Tongue (tissue), 2 donors: ENCODE results near the gene NES. TPM values are rescaled to one million over a fixed set of nuclear protein-coding genes. Genes with fewer than 3 reads are reported as not detected.
A peak's percentile ranks its signal among the peaks of the same experiment; 100 is the strongest.

ENCODE experiments used
- DNase-seq: peaks from one replicate; pipeline ENCODE4 v3.0.0-alpha.2; 2015
- total RNA-seq: library from RNA; depleted of rRNA; stranded (reverse); fragments of >200 nt; gene quantifications from one replicate; pipeline ENCODE4 v1.2.3, GENCODE V29; 2014

NES gene
- total RNA-seq, 1 donor from 2014 or later: 216 TPM

DNA sequence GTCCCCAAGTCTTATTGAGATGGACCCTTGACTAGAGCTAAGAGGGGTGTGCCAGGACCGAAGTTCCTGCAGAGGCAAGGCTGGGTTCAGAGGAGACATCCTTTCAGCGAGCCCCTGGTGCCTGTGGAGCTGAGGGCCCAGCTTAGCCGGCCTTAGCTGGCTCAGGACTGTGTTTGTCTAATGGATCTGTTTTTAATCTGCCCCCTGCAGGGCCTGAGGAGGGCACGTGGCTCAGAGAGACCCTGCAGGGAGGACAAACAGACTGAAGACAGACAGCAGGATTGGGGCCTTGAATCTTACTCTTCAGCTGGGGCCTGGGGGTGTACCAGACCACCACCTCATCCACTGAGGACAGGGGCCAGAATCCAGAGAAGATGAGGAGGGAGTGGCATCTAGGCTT is 26.5 kb upstream of the NES start:
- peak; percentile 26 for DNase-seq

DNA sequence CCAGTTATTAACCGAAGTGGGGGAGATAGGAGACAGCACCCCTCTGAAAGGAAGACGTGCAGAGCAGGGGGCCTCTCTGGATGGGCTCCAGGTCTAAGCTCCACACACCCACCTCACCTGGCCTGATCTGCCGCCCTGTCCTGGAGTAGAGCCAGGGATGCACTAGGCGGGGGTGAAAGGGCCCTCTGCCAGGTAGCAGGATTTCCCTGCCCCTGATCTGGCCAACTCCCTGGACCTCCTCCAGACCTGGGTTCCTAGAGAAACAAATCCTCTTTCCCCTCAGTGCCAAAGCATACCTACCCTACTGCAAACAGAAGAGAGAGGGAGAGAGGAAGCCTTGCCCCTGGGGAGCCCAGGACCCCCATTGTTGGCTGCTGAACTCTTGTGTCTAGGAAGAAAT is 26.1 kb upstream of the NES start:
- DNase-seq: no peak

DNA sequence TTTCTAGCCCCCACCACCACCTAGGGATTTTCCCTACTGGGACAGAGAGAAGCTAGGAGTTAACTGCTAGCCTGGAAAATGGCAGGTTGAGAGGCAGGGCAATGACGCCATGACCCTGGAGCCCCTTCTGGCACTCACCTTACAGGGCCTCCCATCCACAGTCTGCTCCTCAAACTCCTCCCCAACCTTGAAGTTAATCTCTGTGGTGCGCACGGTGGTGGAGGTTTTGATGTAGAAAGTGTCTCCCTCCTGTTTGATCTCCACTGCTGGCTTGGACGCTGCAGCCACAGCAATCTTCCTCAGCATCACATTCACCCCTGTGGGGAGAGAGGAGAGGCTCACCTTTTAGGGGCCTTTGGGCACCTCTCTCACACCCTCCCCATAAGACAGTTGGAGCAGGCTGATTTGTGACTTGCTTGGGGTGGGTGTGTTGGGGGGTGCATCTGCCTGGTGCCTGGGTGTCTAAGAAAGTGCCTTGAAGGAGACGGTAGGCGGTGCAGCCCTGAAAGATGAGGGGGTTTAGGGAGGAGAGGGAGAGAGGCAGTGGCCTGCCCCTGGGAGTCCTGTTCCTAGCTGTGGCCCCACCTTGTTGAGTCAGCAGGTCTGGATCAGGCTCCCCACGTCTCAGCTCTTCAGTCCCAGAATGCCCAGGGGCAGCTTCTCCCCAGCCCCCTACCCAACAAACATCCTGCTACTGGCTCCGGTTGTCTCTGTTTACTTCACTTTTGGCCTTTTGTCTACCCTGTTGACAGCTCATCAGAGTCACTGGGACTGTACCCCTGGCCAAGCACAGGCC is 23.7 kb upstream of the NES start:
- DNase-seq: no peak

DNA sequence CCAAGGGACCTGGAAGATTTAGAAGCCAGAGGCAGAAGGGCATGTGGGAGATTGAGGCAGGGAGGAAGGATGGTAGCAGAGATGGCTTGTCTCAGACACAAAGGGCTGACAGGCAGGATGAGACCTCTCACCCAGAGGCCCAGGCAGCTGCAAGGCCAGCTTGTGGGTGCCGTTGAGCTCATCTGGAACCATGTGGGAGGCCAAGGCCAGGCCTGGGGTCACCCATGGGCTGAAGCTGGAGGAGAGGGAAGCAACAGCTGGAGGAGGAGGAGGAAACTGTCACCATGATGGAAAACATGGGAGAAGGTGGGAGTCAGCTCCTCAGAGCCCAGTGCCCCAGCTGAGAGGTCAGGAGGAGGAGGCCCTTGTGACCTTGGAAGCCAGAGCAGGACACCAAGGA is 21.8 kb upstream of the NES start:
- DNase-seq: no peak

DNA sequence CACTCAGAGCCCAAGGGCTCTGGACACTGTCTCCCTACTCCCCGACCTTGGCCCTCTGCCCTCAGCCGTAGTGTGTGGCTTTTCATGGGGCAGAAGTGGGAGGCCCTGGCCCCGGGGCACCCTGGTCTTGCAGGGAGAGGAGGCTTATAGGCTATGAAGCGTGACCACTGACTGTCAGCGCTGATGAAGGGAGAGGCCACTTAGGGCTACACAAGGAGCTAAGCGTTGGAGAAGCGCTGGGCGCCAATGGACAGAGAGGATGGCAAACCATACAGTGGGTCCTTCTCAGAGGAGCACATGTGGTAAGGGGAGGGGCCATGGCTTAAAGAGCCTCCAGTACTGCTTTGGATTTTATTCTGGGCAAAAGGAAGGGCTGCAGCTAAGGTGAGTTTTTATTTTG is 20.3 kb upstream of the NES start:
- no peak for DNase-seq

DNA sequence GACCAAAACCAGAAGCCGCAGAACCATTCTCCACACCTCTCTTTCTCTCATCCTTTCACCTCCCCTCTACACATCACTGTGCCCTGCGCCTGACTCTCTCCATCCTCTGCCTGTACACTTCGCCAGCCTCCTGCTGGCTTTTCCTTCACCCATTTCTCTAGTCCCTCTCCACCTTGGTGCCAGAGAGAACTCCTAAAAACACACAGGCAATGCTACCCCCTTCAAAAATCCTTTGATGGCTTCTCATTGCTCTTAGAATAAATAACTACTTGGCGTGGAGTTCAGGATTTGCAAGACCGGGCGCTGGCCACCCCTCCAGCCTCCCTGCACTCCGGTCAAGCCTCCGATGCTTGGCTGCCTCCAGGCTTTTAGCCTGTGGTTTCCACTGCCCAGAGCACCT is 19.5 kb upstream of the NES start:
- no peak for DNase-seq

DNA sequence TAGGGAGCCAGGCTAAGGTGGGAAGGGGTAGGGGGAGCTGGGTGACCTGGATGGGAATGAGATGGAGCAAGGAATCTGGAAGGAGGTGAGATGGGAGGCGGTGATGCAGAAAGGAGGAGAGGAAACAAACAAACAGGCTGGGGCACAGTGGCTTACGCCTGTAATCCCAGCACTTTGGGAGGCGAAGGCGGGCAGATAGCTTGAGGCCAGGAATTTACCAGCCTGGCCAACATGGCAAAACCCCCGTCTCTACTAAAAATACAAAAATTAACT is 17.4 kb upstream of the NES start:
- no peak for DNase-seq

DNA sequence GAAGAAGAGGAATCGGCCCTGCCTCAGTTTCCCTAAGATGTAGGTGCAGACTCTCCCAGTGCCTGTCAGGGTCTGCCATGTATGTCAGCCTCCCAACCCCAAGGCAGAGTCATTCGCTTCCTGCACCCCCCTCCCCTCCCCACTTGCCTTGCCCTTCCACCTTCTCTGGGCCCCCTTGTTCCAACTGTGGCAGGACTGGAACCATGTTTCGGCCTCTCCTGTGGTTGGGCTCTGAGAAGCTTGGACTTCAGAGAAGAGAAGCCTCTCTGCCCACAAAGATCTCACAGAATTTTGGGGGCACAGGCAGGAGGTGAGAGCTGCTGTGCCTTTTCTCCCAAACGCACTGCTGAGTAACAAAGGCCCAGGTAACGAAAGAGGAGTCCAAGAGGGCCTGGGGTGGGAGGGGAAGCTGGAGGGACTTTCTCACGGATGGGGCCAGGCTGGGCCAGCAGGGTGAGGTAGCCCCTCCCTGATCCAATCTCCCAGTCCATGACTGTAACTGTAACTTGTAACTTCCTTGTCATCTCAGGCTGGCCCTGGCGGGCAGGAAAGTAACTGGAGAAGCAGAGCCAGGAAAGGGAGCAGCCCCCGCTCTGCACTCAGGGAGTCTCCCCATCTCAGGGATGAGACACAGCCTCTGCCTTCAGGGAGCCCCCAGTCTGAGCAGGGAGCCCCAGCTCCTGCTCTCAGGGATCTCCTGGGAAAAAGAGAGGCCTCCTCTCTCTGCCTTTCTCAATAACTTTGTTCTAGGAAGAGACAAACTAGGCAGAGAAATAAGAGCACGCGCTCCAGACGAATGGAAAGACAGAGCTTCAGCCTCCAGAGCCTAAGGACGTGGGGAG is 16.9 kb upstream of the NES start:
- peak; percentile 30 for DNase-seq

DNA sequence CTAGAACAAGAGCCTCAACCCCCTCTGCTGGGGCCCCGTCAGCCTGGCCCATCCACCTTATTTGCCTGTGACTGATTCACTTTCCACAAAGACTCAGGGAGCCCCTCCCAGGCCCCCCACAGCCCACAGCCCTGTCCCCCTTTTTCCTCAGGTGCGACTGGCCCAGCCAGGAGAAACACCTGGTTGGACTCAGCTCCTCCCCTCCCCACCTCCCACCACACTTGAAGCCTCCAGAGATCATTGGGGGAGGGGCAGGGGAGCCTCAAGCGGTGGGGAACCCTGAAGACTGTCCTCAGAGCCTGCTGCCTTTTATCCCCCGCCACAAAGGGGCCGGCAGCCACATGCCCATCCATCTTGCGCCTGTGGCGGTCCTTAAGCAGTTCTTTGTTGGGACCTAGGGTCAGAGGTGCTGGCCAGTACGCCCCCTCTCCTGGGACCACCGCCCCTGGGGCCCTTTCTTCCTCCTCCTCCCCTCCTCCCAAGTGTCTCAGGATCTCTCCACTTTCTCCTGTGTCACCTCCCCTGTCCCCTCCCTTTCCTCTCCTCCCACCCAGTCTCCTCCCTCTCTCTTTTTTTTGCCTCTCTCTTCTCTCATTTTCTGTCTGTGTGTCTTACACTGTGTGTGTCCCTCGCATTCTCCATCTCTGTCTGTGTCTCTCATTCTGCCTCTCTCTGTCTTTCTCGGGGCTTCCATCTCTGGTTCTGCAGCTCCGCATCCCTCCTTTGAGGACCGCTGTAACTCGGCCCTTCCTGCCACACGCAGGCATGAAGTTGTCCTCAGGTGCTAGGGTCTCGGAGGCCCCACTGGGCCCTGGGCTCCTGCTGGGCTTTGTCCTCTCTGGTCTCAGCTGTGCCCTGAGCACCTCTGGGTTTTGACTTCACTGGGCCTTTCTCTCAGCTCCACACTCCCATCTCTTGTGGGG is 16.0 kb upstream of the NES start:
- DNase-seq: peak; percentile 83

DNA sequence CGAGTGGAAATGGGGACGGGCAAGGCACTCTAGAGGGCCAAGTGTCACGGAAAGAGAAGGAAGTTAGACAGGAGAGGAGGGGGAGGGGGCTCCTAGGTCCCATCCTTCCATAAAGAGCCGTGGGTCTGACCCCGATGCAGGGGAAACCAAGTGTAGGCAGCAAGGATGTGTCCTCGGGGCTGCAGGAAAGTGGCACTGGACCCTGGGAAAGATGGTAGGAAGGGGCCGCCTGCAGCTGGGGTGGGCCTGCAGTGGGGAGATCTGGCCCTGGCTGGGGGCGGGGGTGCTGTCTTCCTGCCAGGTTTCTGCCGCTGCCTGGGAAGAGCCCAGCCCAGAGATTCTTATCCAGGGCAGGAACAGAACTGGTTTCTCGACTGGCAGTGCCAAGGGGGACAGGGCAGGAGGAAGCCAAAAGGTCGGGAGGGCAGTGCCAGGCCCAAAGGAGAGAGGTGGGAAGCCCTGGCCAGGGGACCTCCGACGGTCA is 15.3 kb upstream of the NES start:
- DNase-seq: peak; percentile 48

DNA sequence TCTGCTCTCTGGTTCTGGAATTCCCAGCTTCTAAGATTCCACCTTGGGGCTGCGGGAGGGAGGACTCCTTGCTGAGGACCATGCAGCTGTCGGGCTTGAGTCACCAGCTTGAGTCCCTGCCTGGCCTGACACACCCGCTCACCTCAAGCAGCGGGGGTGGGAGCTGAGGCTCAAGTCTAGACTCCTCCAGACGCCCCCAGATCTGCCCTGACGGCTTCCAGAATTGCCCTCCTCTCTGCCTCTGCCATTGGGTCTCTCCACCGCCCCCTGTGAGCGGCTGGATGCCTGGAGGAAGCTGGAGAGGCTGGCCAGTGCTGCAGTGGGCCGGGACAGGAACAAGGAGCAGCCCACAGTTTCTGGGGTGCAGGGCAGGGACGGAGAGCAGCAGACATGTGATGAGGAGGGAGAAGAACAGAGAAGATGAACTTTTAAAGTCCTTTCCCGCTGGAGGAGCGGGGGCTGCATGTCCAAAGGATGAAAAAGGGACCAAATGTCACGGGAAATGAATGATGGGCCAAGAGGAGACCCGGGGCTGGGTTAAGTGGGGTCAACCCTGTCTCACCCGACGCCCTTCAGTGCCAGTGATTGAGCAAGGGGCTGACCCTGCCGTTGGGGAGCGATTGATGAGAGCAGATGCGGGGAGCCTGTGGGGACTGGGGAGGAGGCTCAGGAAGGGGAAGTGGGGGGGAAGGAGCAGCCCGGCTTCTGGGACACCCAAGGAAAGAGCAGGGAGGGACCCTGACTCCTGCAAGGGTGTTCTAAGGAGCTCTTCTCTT is 14.6 kb upstream of the NES start:
- peak; percentile 69 for DNase-seq

DNA sequence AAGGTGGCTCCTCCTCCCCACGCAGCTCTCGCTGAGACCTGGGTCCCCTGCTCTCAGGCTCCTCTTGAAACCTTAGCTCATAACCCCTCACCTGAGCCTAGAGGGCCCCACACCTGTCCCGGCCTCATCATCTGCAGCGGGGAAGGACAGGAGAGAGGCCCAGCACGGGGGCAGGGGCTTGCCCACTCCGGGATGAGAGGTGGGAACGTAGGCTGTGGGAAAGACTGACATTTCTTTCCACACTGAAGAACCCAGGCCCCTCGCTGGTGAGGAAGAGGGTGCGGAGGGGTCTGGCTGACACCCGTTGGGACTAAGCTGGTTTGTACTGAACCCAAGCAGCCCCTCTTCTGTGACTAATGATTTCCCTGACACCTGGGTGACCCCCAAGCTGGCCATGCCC is 14.0 kb upstream of the NES start:
- DNase-seq: peak; percentile 11

DNA sequence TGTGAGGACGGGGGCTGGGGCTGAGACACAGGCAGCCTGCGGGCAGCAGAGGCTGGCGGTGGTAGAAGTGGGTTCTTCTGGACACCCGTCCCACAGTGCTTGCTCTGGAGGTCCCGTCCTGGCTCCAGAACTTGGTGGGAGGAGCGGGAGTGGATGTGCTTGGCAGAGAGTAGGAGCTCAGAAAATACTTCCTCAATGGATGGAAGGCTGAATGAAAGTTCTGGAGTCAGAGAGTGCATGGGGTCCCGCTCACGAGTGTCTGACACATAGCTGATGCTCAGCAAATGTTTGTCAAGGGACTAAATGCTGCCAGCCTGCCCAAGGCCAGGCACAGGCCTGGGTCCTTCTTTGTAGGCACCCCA is 13.4 kb upstream of the NES start:
- no peak for DNase-seq

DNA sequence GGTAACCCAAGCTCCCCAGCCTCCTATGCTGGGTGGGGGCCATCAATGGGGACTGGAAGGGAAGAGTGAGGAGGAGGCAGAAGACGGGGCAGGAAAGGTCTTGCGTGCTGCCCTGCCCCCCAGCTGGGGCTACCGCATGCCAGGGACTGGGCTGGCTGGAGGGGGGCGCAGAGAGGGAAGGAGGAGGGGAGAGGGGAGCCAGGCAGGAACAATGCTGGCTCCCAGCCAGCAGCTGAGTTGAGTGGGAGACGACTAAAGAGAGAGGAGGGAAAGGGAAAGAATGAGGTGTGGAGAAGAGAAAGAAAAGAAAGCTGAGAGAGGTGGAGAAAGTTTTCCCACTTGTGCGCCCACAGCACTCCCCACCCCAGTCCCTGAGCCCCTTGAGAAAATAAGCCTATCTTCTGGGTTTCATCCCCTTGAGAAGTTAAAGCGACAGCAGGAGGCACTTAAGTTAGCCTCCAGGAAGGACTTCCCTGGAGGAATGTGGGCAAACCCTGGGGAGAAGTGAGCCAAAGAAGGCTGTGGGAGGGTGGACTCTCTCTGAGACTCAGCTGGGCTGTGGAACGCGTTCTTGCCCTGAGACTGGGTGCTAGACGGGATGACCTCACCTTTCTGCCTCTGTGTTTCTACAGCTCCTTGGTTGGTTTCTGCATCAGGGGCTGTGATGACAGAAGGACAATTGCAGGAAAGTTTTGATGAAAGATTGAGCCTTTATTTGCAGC is 12.9 kb upstream of the NES start:
- peak; percentile 78 for DNase-seq

DNA sequence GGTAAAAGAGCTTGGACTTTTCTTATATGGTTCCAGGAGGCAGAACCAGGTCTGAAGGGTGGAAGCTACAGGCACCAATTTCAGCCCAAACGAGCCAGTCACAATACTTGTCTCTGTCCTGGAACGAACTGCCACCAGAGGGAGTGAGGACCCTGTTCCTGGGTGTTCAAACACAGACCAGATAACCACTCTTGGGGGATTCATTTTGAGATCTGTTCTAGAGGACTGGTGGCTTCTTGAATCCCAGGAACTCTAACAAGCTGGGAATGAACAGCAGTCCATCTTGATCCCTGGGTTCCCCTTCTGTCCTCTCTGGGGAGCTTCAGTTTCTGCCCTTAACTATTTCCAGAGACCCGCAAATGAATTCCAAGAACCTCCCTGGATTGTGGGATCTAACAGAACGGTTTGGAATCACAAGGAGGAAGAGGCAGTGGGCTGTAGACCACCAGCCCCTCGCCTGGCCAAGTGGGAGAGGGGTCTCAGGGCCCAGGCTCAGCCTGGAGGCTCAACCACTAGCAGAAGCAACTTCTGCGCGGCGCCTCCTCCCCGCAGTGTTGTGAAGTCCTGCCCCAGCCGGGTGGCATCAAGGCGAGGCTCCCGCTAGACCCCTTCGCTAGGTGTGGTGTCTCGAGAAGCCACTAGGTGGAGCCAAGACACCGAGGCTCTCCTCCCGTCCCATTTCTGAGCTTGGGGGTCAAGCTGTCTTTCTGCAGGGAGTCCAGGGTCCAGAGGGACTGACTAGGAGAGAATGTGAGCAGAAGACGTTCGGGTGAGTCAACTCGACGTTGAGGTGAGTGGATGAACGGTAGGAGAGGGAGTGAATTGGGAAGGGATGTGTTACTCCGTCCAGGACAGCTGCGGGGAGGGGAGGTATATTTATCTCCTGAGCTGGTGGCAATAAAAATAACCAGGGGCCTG is 12.1 kb upstream of the NES start:
- peak; percentile 93 for DNase-seq

DNA sequence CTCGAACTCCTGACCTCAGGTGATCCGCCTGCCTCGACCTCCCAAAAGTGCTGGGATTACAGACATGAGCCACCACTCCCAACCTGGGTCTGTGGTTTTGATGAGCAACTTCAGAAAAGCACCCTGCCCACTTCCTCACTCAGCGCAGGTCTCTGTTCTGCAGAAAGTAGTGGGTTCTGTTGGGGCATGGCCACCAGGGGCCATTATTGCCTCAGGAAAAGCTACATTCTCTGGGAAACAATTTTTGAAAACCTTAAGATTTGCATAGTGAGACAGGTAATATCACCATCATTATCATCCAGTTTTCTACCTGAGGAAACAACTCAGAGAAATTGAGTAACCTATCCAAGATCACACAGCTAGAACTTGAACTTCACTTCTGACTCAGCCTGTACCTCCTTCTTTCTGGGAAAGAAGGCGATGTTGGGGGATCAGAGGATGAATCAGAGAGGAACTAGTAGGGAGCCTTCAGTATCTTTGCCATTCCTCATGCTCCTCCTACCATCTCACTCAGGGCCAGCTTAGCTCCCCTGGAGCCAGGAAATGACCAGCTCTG is 7.1 kb upstream of the NES start:
- no peak for DNase-seq

DNA sequence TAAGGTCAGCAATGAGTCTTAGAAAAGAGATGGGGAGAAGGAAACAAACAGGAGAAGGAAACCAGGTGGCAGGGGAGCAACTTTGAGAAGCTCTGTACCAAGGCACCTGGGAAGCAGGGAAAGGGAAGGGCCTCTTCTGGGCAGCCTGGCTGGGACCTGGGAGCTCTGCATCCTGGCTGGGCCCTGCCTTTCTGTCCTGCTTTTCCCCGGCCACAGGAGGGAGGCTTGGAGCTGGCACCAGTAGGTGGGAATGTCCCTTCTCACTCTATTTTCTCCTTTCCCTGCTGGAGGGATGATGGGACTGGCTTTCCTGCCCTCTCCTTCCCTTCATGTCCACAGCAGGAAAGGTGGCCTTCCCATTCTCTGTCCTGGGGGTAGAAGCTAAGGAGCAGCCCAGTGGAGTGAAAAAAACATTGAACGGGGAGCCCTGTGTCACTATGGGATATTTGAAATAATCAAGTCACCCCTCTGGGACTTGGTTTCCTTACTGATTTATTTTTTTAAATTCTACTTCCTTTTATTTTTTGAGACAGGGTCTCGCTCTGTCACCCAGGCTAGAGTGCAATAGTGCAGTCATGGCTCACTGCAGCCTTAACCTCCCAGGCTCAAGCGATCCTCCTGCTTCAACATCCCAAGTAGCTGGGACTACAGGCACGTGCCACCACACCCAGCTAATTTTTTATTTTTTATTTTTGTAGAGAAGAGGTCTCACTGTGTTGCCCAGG is 5.1 kb upstream of the NES start:
- no peak for DNase-seq

DNA sequence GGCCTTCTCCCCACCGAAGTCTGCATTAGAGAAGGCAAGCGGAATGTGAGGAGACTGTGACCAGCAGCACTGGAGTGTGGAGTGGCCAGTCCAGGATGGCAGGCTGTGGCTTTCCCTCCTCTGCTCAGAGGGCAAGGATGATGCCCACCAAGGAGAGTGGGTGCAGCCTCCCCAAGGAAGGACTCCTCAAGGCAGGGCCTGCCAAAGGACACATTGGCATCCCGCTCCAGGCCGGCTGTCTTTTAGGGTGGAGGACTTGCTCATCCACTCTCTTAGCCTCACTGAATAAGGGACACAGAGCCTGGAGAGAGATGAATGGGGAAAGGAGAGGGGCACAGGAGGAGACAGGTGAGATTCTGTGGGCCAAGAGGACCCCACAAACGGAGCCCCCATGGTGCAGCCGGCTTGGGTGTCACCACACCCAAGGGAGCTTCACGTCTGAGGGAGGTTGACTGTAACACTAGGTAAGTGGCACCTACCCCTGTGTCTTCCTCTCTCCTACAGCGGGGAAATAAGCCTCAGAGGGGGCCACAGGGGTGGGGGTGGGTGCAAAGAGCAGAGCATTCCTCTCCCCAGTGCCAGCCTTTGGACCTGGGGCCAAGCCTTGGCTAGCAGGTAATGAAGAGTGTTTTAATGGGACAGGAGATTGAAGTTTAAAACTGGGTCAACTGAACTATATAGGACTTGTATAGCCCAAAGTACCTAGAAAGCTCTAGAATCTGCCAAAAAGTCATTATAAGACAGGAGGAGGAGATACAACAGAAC is 4.2 kb upstream of the NES start:
- no peak for DNase-seq
